Activated gamma-delta T cell treated with anti-CD3 and anti-CD28 coated beads, Interleukin-2, amount 50 U/mL, for 16 hours (primary cell): ENCODE data around the gene FBXL2.

Experiments
- DNase-seq: peaks from one replicate; pipeline ENCODE4 v3.0.0-alpha.2; 2020; ENCODE audit warnings: low read depth

Gene FBXL2, protein sequence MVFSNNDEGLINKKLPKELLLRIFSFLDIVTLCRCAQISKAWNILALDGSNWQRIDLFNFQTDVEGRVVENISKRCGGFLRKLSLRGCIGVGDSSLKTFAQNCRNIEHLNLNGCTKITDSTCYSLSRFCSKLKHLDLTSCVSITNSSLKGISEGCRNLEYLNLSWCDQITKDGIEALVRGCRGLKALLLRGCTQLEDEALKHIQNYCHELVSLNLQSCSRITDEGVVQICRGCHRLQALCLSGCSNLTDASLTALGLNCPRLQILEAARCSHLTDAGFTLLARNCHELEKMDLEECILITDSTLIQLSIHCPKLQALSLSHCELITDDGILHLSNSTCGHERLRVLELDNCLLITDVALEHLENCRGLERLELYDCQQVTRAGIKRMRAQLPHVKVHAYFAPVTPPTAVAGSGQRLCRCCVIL

DNA sequence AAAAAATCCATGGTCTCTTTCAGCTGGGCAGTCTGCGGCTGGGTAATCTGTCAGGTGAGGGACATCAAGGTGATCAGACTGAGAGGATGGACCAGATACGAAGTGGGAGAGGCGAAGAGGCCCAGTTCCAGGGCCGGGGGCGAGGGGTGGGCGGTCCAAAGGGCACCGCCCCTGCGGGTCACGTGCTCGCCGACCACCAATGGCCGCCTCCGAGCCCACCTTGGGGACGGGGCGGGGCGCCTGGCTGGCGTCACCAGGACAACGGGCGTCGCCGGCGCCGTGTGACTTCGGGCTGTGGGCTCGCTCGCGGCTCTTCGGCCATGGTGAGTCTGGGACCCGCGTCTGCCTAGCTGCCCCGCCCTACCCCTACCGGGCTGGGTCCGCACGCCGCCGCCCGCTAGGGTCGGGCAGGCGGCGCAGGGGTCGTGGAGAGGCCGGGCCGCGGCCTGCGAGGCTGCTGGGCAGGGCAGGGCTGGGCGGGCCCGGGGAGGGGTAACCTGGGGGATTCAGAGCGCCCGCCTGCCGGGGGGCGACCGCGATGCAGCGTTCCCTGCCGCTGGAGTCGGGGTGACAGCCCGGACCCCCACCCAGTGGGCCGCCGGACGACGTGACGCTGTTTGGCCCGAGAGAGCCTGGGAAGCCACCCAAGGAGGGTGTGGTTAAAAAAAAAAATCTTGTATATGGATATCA, at the start of gene FBXL2:
Gene FBXL2, plus strand, starts transcription at position 250 of the 690 bp plus-strand sequence. Its CDS starts 71 bp downstream, at position 321.
- no peak for DNase-seq

DNA sequence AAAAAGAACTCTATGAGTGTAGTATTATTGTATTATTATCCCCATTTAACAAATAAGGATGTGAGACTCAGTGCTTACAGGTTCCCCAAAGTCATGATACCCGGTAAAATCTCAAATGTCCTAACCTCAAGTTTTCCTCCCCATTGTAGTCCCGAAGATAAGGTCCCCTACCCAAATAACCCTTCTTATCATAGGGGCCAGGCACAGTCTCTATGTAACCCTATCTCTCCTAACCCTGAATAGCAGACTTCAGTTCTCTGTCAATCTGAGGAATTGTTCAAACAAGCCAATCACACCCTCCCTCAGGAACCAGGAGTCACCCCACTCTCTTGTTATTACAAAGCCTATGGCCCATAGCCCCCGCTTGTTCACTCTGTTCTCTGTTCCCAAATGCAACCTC, 48.2 kb upstream of the FBXL2 start:
- DNase-seq, result no peak

DNA sequence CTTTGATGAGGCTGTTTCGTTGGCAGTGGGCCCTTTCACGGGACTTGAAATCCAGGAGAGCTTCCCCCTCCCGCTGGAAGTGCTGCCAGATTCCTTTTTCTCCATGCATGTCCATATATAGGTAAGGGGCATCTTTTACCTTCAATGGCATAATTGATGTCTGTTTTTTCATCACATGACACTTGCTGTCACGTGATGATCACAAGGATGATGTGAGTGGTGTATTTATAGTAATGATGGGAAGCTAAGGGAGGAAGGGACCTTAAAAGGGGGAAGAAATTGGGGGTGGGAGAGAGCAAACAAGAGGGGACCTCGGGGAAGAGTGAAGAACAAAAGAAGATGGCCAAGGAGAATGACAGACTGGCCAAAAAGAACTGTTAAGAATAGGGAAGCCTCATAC, 47.3 kb upstream of the FBXL2 start:
- no peak for DNase-seq

DNA sequence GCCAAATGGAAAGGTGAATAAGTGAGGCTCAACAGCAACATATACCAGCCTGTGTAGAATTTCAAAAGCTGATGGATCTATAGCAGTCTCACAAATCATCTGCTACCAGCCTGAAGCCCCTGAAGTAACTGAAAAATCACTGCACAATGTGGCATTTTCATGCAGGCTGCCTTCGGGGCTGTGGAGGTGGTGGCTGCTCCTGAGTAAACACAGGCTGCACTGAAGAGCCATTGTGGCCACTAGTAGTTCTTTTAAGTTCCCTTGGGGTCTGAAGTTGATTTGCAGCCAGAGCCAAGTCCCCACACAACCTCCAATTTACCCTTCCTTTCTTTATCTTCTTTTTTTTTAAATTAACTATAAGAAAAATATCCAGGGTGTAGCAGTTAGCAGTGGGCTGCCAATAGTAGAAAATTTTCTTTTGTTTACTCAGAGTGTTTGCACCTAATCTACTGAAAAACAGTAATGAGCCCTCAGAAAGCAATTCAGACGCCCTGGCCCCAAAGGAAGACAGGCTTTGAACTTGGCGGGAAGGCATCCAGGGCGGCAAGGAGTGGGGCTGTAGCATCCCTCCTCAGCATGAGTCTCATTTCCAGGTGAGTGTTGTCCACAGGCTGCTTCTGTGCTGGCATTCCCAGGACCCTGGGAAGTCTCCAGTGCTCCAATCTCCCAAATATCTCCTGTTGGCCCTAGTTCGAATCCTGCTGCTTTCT, 45.3 kb upstream of the FBXL2 start:
- DNase-seq, result no peak

DNA sequence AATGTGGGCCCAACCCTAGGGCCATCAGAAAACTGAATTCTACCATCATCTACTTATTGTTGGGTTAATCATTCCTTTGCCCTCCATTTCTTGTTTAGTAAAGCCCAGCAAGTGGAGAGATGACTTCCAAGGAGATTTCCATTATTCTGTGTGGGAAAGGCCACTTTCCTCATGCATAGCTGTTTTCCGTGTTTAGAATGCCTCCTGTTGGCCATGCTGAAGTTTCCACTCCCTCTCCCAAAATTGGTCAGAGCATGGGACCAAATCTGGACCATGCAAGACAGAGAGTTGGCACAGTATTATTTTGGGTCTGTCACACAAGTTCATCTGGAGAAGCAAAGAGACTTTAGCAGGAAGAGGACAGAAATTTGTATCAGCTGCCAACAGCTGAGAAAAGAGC, 43.4 kb upstream of the FBXL2 start:
- no peak for DNase-seq

DNA sequence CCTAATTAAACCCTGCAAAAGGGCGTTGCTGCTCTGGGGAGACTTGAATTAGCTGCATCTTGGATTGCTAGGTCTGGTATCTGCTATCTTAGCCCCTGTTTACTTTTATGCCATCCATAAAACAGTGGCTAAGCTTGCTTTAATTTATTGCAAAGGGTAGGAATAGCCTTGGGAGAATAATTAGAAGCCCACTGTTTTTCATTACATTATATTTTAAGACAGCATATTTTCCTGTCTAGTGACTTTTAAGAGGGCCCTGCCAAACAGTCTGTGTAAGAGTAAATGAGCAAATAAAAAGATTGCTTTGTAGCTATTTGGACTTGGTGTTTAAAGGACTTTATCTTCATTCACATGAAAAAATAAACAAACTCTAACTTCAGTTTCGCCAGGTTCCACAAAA, 41.2 kb upstream of the FBXL2 start:
- DNase-seq, result no peak

DNA sequence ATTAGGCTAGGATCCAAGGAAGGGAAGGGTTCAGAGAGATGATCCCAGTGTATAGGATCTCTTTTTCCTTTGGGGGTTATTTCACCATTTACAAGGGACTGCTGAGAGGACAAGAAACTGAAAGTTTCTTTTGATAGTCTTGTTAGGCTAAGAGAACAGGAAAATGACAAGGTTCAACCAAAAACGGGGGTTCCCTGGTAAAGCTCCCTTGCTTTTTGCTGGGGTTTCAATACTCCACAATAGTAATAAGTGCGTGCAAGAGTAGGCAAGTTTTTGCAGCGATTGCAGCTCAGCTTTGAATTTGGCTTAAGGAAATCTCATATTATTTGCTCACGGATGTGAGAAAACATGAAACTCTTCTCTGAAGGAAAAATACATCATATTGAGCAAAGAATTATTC, 39.8 kb upstream of the FBXL2 start:
- no peak for DNase-seq

DNA sequence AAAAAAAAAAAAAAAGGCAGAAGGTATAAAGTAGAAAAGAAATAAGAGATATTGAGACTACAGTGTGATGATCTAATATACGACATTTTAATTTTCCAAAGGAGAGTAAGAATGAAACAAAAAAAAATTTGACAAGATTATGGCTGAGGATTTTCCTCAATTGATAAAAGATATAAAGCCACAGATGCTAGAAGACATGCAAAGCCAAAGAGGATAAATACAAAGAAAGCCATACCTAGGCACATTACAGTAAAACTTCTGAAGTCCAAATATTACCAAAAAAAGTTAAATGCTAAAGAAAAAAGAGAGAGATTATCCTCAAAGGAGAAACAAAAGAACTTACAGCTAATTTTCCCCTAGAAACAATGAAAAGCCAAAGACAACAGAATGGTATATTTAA, 38.3 kb upstream of the FBXL2 start:
- DNase-seq, result no peak

DNA sequence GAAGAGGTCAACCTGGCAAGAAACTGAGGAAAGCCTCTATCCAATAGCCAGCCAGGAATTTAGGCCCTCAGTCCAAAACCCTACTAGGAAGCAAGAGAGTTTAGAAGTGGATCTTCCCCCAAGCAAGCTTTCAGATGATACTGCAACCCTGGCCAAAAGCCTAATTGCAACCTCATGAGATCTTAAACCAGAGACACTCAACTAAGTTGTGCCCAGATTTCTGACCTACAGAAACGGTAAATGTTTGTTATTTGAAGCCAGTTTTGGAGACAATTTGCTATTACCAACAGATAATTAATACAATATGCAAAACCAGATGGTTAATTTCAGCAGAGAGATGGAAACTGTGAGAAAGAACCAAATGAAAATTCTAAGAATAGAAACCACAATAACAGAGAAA, 37.0 kb upstream of the FBXL2 start:
- DNase-seq, result no peak

DNA sequence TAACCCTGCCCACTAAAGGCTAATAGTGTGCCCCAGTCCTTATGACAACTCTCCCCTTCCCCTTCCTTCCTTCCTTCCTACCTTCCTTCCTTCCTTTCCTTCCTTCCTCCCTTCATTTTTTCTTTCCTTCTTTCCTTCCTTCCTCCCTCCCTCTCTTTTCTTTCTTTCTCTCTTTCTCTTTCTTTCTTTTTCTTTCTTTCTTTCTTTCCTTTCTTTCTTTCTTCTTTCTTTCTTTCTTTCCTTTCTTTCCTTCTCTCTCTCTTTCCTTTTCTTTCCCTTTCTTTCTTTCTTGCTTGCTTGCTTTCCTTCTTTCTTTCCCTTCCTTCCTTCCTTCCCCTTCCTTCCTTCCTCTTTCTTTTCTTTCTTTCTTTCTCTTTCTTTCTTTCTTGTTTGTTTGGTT, 30.5 kb upstream of the FBXL2 start:
- DNase-seq, result no peak

DNA sequence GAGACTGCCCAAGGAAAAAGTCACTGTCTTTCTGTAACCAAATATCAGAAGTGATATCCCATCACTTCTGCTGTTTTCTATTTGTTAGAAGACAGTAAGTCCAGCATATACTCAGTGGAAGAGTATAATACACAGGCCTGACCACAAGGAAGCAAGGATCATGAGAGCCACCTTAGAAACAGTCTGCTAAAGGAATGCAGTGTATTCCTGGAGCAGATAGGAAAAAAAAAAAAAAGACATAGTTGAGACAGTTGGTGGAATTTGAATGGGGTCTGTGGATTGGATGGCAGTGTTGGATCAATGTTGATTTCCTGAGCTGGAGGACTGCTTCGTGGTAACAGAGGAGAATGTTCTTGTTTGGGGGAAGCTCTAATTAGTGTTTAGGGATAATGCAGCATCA, 26.5 kb upstream of the FBXL2 start:
- DNase-seq, result no peak

DNA sequence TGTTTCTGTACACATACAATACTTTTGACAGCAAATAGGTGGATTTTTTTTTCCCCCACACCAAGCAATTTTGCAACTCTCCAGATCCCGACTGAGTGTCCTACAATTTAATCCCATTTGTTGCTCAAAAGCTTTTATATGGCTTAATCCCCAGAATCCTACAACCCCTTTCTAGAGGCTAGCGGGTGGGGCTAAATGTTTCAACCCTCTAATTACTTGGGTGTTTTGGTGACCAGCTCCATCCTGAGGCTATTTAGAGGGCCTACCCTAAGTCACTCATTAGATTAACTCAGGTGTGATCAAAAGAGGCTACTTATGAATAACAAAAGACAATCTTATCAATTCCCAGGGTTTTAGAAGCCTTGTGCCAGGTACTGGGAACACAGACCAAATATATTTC, 21.0 kb upstream of the FBXL2 start:
- no peak for DNase-seq

DNA sequence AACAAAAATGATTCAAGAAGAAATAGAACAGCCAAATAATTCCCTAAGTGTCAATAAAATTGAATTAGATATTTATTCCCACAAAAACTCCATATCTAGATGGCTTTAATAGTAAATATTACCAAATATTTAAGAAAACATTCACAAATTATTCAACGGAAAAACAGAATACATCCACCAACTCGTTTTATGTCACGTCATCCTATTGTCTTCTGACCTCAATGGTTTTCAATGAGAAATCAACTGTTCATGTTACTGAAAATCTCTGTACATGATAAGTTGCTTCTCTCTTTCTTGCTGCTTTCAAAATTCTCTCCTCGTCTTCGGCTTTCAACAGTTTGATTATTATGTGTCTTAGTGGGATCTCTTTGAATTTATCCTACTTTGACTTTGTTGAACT, 17.1 kb upstream of the FBXL2 start:
- no peak for DNase-seq

DNA sequence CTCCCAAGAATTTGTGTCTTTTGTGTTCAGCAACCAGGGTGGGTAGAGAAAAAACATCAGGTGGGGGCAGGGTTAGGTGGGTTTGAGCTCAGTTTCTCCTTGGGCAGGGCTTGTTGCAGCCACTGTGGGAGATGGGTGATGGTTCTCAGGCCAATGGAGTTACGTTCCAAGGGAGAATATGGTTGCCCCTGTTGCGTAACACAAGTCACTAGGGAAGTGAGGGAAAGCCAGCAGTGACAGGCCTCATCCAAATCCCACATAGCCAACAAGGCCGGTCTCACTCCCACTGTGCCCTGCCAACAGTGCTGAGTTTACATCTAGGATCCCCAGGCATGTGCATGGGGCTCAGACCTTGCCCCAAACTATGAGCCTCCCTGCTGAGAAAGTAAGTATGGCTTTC, 7.9 kb upstream of the FBXL2 start:
- DNase-seq, result no peak

DNA sequence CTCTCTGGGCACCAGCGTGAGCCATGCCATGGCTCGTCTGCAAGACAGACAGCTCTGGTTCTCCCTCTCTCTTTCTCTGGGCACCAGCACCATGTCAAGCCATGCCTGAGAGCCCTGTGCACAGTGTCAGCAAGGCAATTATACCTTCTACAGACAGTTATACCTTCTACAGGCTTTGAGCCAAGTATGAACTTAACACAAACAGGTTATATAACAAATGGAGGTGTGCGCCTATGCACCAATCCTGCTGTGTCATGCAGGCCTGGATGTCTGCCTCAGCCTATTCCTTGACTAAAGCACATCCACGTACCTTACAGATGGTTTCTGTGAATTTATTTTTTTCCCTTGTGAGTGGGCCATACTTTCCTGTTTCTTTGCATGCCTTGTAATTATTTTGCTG, 5.9 kb upstream of the FBXL2 start:
- DNase-seq, result no peak

DNA sequence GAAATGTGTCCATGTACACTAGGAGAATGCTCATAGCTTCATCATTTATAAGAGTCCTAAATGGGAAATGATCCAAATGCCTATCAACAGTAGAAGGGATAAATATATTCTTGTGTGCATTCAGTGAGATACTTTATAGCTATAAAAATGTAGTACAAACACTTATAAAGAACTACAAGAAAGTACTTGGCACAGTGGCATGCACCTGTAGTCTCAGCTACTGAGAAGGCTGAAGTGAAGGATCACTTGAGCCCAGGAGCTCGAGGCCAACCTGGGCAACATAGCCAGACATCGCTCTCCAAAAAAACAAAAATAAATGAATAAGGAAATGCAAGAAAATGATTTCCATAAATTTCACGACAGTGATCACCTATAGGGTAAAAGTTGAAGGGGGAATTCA, 3.6 kb upstream of the FBXL2 start:
- no peak for DNase-seq

DNA sequence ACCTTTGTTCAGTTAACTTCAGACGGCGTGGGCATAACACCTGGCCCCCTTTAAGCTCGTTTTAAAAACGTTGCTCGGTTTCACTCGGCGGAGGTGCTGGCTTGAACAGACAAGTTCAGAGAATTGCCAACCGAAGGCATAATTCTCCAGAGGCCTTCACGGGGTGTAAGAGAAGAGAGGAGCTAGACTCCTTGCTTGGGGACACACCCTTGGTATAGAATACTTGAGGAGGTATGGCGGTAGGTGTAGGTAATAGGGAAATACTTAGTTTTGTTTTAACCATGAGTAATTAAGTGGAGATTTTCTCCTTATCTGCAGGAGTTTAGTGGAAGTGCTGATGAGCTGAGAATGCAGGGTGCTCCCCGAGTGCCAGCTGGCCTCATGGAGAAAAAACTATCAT, 921 bp downstream of the FBXL2 start:
- no peak for DNase-seq

DNA sequence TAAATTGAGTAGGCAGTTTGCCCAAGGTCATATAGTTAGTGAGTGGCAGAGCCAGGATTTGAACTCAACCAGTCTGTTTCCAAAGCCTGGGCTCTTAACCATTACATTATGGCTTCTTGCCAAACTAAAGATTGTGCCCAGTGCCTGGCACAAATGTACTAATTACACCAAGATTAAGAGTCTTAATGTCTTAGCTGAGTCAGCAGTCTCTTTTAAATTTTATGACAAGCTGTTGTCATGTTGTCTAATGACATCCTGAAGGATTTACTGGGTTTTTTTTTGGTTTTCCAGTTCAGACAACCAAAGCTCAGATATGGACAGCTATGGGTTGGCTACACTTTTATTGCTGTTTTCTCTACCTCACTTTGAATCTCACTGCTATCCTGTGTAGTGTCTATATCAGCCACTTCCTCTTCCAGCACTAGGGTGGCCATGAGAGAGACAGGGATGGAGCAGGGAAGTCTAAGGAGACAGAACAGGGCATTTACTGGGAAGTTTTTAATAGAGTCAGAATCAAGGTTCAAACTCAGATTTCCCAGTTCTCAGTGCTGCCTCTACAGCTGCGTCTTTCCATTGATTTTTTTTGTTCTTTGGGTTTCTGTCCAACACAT, 10.5 kb downstream of the FBXL2 start:
- no peak for DNase-seq

DNA sequence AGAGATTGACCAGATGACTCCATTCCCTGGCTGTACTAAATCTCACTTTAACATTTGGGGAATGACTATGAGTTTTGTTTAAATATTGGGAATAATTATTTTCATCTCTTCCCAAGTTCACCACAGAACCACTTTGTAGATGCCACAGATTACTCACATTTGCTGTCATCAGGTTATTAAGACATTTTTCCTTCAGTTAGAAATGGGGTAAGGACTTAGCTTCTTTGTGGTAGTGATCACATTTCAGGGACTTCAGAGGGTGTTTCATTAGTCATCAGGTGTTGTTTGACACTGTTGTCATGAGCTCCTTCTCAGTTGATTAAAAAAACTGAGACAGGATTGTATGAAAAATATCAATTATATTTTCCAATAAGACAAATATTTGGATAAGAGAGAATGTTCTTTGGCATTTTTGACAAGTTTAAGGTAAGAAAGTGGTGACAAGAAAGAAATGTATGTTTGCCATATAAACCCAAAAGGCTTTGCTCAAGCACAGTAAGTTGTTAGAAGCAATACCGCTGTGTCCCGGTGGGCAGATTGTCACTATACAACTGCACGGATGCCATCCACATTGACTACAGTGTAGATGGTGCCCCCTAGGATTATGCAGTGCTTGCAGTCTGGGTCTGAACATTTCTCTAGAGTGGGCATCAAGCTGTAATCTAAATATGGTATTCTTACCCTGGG, 22.3 kb downstream of the FBXL2 start:
- DNase-seq, result no peak

DNA sequence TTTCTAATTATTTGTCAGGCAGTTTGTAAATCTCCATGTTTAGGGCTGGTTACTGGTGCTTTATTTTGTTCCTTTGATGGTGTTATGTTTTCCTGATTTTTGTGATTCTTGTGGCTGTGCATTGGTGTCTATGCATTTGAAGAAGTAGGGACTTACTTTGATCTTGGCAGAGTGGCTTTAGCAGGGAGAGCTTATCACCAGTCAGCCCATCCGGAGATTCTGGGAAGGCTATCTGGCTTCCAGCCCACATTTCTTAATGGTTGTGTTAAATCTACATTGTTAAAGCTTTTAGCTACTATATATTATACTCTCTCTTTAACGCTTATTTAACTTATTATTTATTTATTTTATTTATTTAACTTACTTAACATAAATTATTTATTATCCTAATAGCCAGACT, 35.1 kb downstream of the FBXL2 start:
- no peak for DNase-seq

DNA sequence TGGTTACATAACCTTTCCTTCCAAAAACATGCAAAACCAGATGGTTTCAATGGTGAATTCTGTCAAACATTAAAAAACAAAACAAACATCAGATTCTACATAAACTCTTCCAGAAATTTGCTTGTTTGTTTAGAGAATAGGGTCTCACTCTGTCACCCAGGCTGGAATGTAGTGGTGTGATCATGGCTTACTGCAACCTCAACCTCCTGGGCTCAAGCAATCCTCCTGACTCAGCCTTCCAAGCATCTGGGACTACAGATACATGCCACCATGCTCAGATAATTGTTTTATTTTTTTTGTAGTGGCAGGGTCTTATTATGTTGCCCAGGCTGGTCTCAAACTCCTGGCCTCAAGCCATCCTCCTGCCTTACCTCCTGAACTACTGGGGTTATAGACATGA, 36.1 kb downstream of the FBXL2 start:
- no peak for DNase-seq

DNA sequence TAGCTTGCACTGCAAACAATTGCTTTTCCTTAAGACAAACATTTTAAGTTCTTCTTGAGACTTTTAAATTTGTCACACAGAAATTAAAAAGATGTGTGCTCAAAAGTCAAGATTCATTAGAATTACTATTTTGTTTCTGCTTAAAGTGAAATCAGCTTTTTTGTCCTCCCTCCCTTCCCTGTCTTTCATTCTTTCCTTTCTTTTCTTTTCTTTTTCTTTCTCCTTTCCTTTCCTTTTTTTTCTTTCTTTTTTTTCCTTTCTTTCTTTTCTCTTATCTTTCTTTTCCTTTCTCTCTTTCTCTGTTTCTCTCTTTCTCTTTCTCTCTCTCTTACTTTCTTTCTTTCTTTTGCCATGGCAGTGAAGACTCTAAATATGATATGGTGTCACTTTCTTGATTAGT, 37.8 kb downstream of the FBXL2 start:
- no peak for DNase-seq
